NB4 (cell line): ENCODE data around the gene CFAP298.

Experiments used
- CTCF ChIP-seq: IDR thresholded peaks from one replicate; pipeline ENCODE4 v1.5.1; 2012; ENCODE audit warnings: low read depth, low read length
- MAX ChIP-seq: IDR thresholded peaks from 2 replicates; pipeline ENCODE4 v1.6.1; 2011; ENCODE audit warnings: low read depth, low read length
- MYC ChIP-seq: IDR thresholded peaks from 2 replicates; pipeline ENCODE4 v1.6.1; 2011; ENCODE audit warnings: low read depth, low read length
- POLR2A ChIP-seq: IDR thresholded peaks from 2 replicates; pipeline ENCODE4 v1.6.1; 2011; ENCODE audit warnings: mild to moderate bottlenecking; ENCODE audit not compliant: insufficient read length; ENCODE audit errors: extremely low read depth

- TF ChIP-seq MYC (no peak), POLR2A (no peak), MAX (no peak), CTCF (no peak)
Observed at GRCh38 chr21:32549886-32550285, 62.3 kb downstream of the CFAP298 start.
